SJSA1 (cell line): ENCODE results near the gene PTF1A. TPM values are rescaled to one million over a fixed set of nuclear protein-coding genes. Genes with fewer than 3 reads are reported as not detected.
"Not testable (repeated sequence)": the region's sequence is repeated elsewhere in the genome, so short reads cannot be mapped to it uniquely, and the experiment has no call there.

Experiments used
- DNase-seq, 2 experiments: peaks; one replicate each; pipeline ENCODE4 v3.0.0-alpha.2; 2015 to 2020; ENCODE audit warnings: low spot score in 2 of 2, low read depth in 1 of 2
- H3K27ac ChIP-seq: fragments of 250-450 bp; sonication (Bioruptor Pico); 2 replicates; pipeline ENCODE4 v1.5.1; 2020; ENCODE audit warnings: mild to moderate bottlenecking, moderate library complexity
- H3K27me3 ChIP-seq: fragments of 250-450 bp; sonication (Bioruptor Pico); replicated peaks from 2 replicates; pipeline ENCODE4 v1.5.1; 2020; ENCODE audit warnings: mild to moderate bottlenecking, moderate library complexity
- H3K36me3 ChIP-seq: fragments of 250-450 bp; sonication (Bioruptor Pico); 2 replicates; pipeline ENCODE4 v1.5.1; 2020; ENCODE audit warnings: mild to moderate bottlenecking
- H3K4me1 ChIP-seq: fragments of 250-450 bp; sonication (Bioruptor Pico); replicated peaks from 2 replicates; pipeline ENCODE4 v1.6.1; 2021; ENCODE audit warnings: mild to moderate bottlenecking
- H3K4me3 ChIP-seq: fragments of 250-450 bp; sonication (Bioruptor Pico); 2 replicates; pipeline ENCODE4 v1.5.1; 2020; ENCODE audit warnings: mild to moderate bottlenecking
- H3K9me3 ChIP-seq: fragments of 250-450 bp; sonication (Bioruptor Pico); replicated peaks from 2 replicates; pipeline ENCODE4 v1.5.1; 2020; ENCODE audit warnings: mild to moderate bottlenecking
- total RNA-seq: library from RNA; depleted of rRNA; stranded (reverse); fragments of >200 nt; shearing (Covaris generic); gene quantifications from 2 replicates; pipeline ENCODE4 v1.2.3, GENCODE V29; 2014; rRNA removed

The PTF1A gene
- total RNA-seq, 1 experiment from 2014 or later, result not detected

DNA sequence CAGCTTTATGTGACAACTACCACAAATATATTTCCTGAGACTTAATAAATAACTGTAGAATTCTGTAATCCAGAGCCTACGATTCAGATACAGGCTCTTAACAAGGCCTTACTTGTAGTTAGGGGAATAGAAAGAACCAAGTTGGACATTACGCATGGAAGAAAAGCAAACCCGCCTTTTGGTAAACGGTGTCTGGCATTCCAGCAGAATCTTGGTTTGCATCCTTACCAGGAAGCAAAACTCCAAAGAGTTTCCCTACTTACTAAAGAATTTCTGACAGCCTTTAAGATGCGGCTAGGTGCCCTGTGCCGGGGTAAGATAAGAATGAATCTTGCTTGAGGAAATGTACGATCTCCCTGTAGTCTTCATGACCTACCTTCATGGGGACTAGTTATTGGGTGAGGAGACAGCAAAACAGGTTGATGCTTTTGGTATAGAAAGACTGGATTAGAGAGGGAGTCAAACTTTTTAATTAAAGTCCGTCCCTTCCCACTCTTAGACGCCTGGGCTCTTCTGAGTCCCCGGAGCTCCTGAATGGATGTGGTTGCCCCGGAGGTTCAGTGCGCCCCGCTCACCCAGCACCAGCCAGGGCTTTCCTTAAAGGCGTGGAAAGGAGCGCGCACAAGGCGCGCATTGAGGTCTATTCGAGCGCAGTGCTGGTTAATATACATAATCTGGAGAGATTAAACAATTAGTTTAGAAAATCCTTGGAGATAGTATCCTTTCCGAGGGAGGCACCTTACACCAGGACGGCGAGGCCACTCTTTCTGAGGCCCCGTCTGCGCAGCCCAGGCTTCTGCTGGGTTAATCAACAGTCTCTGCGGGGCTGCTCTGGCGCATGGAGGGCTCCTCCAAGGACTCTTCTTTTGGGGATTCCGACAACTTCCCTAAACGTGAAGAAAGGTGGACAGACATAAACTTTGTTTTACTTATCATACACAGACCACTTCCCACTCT, 11.5 kb downstream of the PTF1A start:
- H3K9me3 ChIP-seq, result no peaks in the 10 kb centered on the region

DNA sequence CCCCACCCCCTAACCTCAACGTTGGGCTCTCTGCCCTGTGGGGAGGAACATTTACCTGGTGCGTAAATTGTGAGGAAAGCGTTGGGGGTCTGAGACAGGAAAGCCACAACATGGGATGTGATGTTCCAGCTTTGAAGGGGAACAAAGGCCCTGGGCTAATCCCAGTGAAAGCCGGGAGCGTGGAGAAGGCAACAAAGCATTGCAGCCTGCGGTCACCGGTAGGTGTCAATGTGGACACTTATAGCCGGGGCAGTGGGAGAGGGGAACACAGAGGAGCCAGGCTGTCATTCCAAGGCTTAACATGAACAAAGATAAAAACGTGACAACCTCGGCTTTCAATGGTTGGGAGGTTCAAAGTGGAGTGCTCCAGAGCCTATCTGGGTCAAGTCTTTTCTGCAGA, 12.7 kb downstream of the PTF1A start:
- no peak for DNase-seq
- Histone ChIP-seq H3K36me3 (no peaks in the 10 kb centered on the region), H3K9me3 (no peaks in the 10 kb centered on the region), H3K4me1 (no peaks in the 10 kb centered on the region), H3K4me3 (no peak overlapping the region), H3K27me3 (peaks cover 54% of the 10 kb centered on the region), H3K27ac (no peak overlapping the region)

More for the DNA sequence above, 11.5 kb downstream of the PTF1A start:
- H3K27ac ChIP-seq, result no peak overlapping the region
- H3K4me1 ChIP-seq, result no peaks in the 10 kb centered on the region
- no peaks in the 10 kb centered on the region for H3K36me3 ChIP-seq
- H3K27me3 ChIP-seq, result peaks cover 65% of the 10 kb centered on the region
- DNase-seq, result no peak
- no peak overlapping the region for H3K4me3 ChIP-seq

DNA sequence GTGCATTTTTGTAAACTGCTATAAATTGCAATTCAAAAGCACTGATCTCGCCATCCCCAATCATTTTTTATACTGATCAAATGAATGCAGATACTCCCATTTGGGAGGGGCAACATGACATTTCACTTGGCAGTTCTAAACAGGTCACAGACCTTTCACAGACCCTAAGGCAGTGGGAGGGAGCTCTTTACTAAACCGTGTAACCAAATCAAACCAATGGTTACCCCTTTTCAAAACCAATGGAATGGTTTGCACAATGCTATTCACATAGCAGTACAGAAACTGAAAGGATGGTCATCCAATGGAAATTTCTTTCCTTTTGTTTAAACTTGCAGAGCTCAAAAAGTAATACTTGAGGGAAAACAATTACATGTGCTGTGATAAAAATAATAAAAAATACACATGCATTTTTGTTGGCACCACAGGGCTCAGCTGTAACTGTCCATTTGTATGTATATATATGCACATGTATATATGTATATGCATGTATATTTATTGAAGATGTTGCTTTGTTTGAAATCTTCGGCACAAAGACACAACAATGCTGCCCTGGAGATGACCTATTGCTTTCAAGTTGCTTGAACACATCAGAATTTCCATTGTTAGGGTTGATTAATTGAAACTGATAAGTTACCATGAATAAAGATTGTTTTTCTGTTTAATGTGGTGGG, 14.0 kb downstream of the PTF1A start:
- H3K36me3 ChIP-seq, result no peaks in the 10 kb centered on the region
- no peak for DNase-seq
- H3K27me3 ChIP-seq, result peaks cover 42% of the 10 kb centered on the region
- H3K4me3 ChIP-seq, result no peak overlapping the region
- no peaks in the 10 kb centered on the region for H3K4me1 ChIP-seq
- no peak overlapping the region for H3K27ac ChIP-seq
- H3K9me3 ChIP-seq, result no peaks in the 10 kb centered on the region

DNA sequence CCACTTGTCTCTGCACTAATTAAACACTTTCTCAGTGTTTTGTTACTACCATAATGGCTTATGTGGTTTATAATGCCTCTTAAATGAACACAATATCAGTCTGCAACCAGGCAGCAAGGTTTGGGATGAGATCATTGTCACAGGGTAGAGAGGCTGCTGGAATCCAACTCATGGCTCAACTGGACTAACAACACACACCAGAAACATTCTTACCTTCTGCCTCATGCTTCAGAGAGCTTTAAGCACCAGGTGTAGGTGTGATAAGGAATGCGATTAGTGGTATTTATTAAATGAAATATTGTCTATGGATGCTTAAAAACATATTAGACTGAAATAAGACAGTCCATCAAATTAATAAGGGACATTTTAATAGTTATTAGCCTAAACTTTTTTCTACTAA, 25.4 kb downstream of the PTF1A start:
- Histone ChIP-seq H3K36me3 (no peaks in the 10 kb centered on the region), H3K27me3 (peaks cover 7% of the 10 kb centered on the region; the same call in 1 of the 2 replicates), H3K27ac (no peak overlapping the region), H3K4me1 (no peaks in the 10 kb centered on the region), H3K9me3 (no peaks in the 10 kb centered on the region), H3K4me3 (no peak overlapping the region)
- DNase-seq, result no peak

DNA sequence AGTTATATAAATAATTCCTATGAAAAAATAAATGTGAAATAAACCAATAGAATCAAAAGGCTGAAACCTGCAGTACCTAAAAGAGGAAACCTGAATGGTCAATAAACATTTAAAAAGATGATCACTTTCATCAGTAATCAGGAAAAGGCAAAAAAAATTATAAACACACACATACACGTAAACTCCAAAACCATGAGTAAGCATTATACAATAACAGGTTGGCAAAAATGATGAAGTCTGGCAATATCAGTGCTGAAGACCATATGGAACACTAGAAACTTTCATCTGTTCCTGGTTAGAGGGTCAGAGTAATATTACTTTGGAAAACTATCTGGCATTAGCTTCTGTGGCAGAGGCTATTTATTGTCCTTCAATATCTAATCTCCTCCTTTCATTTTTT, 38.5 kb downstream of the PTF1A start:
- H3K27ac ChIP-seq, result no peak overlapping the region
- H3K27me3 ChIP-seq, result 0 out of 2 replicates have a peak, but pooled peaks cover 3% of the 10 kb centered on the region
- H3K4me1 ChIP-seq, result no peaks in the 10 kb centered on the region
- H3K9me3 ChIP-seq, result no peaks in the 10 kb centered on the region
- no peak for DNase-seq
- H3K4me3 ChIP-seq, result no peak overlapping the region
- H3K36me3 ChIP-seq, result no peaks in the 10 kb centered on the region

DNA sequence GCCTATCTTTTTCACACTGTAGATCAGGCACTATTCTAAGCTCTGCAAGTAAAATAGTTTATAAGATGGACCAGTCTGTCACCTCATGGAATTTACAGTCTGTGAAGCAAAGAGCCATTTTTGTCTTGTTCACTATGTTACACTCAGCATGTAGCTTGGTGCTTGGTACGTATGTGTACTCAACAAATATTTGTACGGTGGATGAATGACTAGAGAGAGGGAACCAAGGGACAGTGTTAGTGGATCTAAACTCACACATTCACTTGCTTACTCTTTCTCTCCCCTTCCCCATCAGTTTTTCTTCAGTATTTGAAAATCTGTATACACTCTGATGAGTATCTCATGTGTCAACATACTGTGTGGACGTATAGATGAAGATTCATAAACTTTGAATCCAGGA, 45.9 kb downstream of the PTF1A start:
- Histone ChIP-seq H3K9me3 (no peaks in the 10 kb centered on the region), H3K27me3 (no peaks in the 10 kb centered on the region), H3K27ac (no peak overlapping the region), H3K4me3 (no peak overlapping the region), H3K4me1 (no peaks in the 10 kb centered on the region), H3K36me3 (no peaks in the 10 kb centered on the region)
- DNase-seq, result no peak

DNA sequence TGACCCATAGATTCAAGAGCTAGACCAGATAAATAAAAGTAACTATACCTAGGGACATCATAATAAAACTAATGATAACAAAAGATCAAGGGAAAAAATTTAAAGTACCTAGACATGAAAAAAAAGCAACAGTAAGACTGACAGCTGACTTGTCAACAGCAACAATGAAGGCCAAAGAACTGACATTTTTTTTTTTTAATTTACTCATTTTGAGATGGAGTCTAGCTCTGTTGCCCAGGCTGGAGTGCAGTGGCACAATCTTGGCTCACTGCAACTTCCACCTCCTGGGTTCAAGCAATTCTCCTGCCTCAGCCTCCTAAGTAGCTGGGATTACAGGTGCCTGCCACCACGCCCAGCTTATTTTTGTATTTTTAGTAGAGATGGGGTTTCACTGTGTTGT, 49.7 kb downstream of the PTF1A start:
- H3K27ac ChIP-seq, H3K27me3 ChIP-seq, DNase-seq, H3K9me3 ChIP-seq, H3K4me1 ChIP-seq, H3K36me3 ChIP-seq, H3K4me3 ChIP-seq: not testable (repeated sequence)

Other genes starting within 250 kb of the PTF1A start
- 12.2 and 17.1 TPM in 2 replicates for gene MSRB2, start 96.7 kb upstream of the PTF1A start, total RNA-seq
- not detected in 2 replicates for gene C10orf67, start 152.5 kb downstream of the PTF1A start, total RNA-seq
- gene OTUD1, start 246.8 kb downstream of the PTF1A start, total RNA-seq, result 1.8 and 3.8 TPM in 2 replicates